H1 (cell line): Measurements from ENCODE around the gene ZPBP. TPM values are rescaled to one million over a fixed set of nuclear protein-coding genes. Genes with fewer than 3 reads are reported as not detected.

ENCODE experiments used
- polyA plus RNA-seq, 7 experiments: library from polyadenylated mRNA; depleted of rRNA in 3 of 7; stranded (reverse) in 5 of 7; unstranded in 2 of 7; fragments of >200 nt in 5 of 7; fragments of 200-250 nt in 2 of 7; gene quantifications; 1 replicate in 5 of 7; 2 replicates in 1 of 7; 4 replicates in 1 of 7; pipeline versions ENCODE4 v1.2.1 to v1.2.3, GENCODE V29; 2011 to 2013; ENCODE audit warnings: missing spikeins in 2 of 7, mixed read lengths in 2 of 7
- total RNA-seq: library from RNA; stranded (reverse); fragmentation: NEBNext Ultra II Directional; extraction: Animal tissue kit (Norgen Biotek cat#: 25700); gene quantifications from 2 replicates; pipeline ENCODE4 v1.2.1, GENCODE V29; 2021

ZPBP gene
- total and polyA plus RNA-seq, 2 of the 8 experiments (the other 6 are each of a cell fraction or from before 2014, with no cell fraction given): not detected

Other genes with a start within 250 kb of the ZPBP start
- 0.71 and 0.74 TPM in 2 replicates for gene IKZF1, start 211.5 kb upstream of the ZPBP start, total RNA-seq
- 1.3 and 1.5 TPM in 2 replicates for gene IKZF1, start 211.5 kb upstream of the ZPBP start, polyA plus RNA-seq (2011; rRNA removed)